ENCODE data around the gene RPL29. TPM values are rescaled to one million over a fixed set of nuclear protein-coding genes. Genes with fewer than 3 reads are reported as not detected.

The RPL29 gene
- total and polyA plus RNA-seq, 2 donors (not counting 3 experiments of a cell fraction or from before 2014, with no cell fraction given), result 1,236 to 2,177 TPM

- POLR2A ChIA-PET, result interaction anchor here (0.7 to 1.9 kb wide), 4 partner anchors 9 to 14 kb away, joined by 3 to 15 read pairs (median 5); partner anchors contain the start of genes ABHD14B and RPL29
- peak; percentile 87 for DNase-seq (ENCODE audit: low read depth, low spot score)
- Histone ChIP-seq H3K36me3 (ENCODE audit: control insufficient read depth in 2 of 2, extremely low read depth in 1 of 2, insufficient read depth in 2 of 2, low read length in 2 of 2) (no peaks in the 10 kb centered on the region), H3K79me2 (ENCODE audit: control insufficient read depth, insufficient read depth, low read length) (no peaks in the 10 kb centered on the region), H3K4me2 (ENCODE audit: insufficient read depth, low read length) (peak within 1 kb of the TSS; percentile 12), H3K27me3 (ENCODE audit: control insufficient read depth in 2 of 2, insufficient read depth in 2 of 2, low read length in 2 of 2) (no peaks in the 10 kb centered on the region), H3K9me1 (replicated peaks; ENCODE audit: control insufficient read depth, extremely low read depth, insufficient read depth, low read length) (no peaks in the 10 kb centered on the region), H3K4me1 (ENCODE audit: control insufficient read depth, extremely low read depth, insufficient read depth, low read length) (peaks cover 14% of the 10 kb centered on the region), H3K9me3 (replicated peaks; ENCODE audit: control insufficient read depth, insufficient read depth, low read length) (no peaks in the 10 kb centered on the region), H3K27ac (ENCODE audit: insufficient read depth, low read depth, low read length) (peak within 1 kb of the TSS; percentile 39), H4K20me1 (replicated peaks; ENCODE audit: control insufficient read depth, extremely low read depth, insufficient read depth, low read length) (no peaks in the 10 kb centered on the region), H3K9ac (replicated peaks; ENCODE audit: extremely low read depth, insufficient read depth, low read length) (peak within 1 kb of the TSS; percentile 53), H2AFZ (ENCODE audit: low read depth, low read length) (peak within 1 kb of the TSS; percentile 8), H3K4me3 (replicated peaks in 1 of 3; ENCODE audit: insufficient read depth in 1 of 3, low read depth in 1 of 3, low read length in 3 of 3) (peak within 1 kb of the TSS; percentile 28 to 48 (median 39))
- no peak for TF ChIP-seq EZH2 (IDR thresholded peaks at IDR 0.05; ENCODE audit: borderline replicate concordance, low read depth, low read length, severe bottlenecking)
- peak; percentile 65 for TF ChIP-seq POLR2A (IDR thresholded peaks at IDR 0.05; ENCODE audit: low read depth, low read length)
- TF ChIP-seq POLR2AphosphoS5 (IDR thresholded peaks at IDR 0.05; ENCODE audit: insufficient read depth, low read depth, low read length), result peak; percentile 64
- TF ChIP-seq MAX (IDR thresholded peaks at IDR 0.05; ENCODE audit: insufficient read depth, insufficient read length), result peak; percentile 92
- TF ChIP-seq MYC (IDR thresholded peaks at IDR 0.05; ENCODE audit: low read depth, low read length), result peak; percentile 55
- intact Hi-C loops (cut with micrococcal nuclease), result loop anchor here (1.0 to 2.0 kb wide), 3 partner anchors 8 to 40 kb away; partner anchors contain the start of genes ABHD14A, PARP3 and RPL29
- FAIRE-seq, result peak; percentile 94
- CTCF ChIA-PET, result interaction anchor here (0.9 to 3.0 kb wide), 11 partner anchors 8 to 74 kb away, joined by 3 to 37 read pairs (median 6); partner anchors contain the start of genes ABHD14A, ABHD14B, DUSP7 and PARP3
- dilution Hi-C loops (cut with MboI; ENCODE audit: extremely low pct_ligation_motif_present, low sequenced_read_pairs), result no loop called here
- BruUV-seq (replicated peaks), result no TSS peak
Observed at GRCh38 chr3:51982838-51983577, 12.7 kb downstream of the RPL29 start, which contains the start of gene ACY1. Gene ACY1, plus strand, starts transcription at chr3:51983535. Its CDS starts 530 bp downstream, at chr3:51984065.

Measured in endothelial cell of umbilical vein (primary cell).